ENCODE measurements around the gene SPTLC3.

Gene SPTLC3

GRCh38 chr20:13034115-13034514 is 25.3 kb downstream of the SPTLC3 start:
- DNase-seq: no peak

DNA sequence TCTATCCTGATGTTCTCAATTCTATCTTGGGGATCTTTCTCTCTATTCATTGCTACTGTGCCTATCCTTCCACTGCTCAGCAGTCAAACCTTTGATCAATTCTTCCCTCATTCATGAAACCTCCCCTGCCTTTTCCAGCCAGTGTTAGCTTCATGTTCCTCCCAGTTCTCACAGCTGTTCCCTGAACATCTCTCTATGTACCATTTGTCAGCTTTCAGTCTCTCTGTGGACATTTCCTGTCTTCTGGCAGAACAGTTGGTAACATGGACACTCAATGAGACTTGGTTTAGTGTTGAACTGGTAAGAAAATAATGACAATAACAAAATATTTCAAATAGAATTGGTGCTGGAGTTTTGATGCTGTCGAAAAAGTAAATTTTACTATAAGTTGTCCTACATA is 26.2 kb downstream of the SPTLC3 start:
- DNase-seq: no peak

DNA sequence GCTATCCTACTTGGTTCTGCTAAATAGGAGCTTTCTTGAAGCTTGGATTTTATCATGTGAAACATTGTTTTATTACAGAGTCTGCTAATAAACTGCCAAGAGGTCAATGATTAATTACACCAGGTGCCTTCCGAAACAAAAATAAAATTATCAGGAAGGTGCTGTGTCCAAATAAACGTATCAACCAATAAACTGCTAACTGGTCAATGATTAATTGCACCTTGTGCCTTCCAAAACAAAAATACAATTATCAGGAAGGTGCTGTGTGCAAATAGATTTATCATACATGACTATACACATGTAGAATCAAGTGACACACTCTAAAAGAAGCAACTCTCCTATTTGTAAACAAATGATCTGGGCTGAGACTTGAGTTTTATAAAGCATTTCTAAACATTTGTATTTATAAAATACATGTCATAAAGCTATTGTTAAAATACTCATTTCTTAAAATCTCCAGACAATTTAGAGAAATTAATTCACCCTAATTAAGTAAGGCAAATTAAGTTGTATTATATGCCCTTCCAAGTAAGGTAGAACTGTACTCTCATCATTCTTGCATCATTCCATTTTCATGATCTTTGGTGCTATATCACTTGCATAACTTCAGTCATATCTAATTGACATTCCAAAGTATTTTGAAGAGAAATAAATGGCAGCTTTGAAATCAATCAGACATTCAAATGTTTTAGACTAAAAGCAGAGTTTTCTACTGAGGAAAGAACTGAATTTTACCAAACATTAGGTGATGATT is 26.8 kb downstream of the SPTLC3 start:
- no peak for DNase-seq

DNA sequence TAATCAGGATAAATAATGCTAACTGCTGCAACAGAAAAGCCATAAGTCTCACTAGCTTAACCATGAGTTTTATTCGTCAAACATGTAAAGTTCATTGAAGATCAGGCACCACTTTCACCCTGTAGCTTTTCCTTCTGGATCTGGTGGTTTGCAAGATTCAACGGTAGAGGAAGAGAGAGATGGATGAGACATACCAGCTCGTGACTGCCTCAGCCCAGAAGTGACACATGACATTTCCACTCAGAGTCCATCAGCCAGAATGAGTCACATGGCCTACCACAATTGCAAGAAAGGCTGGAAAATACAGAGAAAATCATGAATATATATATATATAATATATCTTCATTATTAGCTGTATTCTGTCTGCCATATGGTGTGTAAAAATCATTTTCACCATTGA is 29.0 kb downstream of the SPTLC3 start:
- DNase-seq: no peak

DNA sequence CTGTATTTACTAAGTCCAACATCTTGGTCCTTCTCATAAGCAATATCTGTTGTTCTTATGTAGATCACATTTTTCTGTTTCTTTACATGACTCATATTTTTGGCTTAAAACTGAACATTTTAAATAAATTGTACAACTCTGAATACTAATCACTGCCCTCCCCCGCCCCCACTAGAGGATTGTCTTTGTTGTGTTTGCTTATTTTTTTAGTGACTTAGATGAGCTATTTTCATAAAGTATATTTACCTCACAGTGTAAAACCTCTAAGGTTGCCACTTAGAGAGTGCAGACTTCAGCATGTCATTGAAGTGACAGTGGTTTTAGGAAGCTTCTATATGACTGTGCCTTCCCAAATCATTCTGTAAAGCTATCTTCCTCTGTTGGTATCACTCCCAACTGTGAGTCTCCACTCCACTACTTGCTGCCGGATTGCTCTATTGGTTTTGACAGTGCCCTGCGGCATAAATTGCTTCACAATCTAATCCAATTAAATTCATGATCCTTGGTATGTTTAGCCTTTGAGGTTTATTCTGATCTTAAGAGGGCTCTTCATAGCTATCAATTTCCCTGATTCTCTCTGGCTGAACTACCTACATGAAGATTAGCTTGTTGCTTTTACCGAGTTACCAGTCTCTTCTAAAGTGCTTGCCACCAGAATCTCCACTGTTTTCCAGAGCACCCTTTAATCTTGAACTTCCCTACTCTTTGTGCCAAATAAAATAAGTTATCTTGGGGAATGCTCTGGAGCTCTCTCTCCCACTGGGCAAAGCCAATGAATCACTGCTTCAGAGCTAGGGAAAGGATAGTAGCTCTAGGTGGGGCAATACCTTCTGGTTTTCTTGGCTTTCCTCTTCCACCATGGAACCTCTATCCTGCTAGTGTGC is 33.0 kb downstream of the SPTLC3 start:
- no peak for DNase-seq

DNA sequence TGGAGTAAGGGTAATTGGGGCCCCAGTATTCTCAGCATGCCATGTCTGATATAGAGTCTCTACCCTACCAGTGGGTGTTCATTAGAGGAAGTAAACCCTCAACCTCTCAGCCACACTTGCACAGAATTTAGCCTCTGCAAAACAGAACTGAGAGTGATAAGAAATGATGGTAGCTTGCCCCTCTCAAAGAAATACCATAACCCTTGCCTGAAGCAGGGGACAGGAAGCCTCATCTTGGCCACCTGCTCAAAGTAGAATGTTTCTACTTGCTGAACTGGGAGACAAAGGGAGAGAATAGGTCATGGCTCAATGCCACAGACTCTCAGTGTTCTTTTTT is 33.7 kb downstream of the SPTLC3 start:
- no peak for DNase-seq

- no peak for DNase-seq
Observed at GRCh38 chr20:13046409-13046808, 37.6 kb downstream of the SPTLC3 start.

DNA sequence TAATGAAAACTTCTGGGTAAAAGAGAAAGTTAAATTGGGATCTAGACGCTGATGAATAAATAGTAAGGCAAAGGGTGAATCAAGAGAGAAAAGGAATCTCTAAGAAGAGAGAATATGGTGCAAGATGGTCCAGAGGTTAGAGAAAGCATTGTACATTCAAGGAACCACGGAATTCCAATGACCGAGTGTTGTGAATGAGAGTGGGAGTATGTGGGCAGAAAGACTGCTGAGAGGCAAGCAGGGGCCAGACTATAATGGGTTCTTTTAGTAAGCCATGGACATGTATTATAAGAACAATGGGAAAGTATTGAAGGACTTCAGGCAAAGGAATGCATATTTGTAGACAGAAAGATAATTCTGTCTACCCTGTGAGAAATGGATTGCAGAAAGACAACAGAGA is 45.2 kb downstream of the SPTLC3 start:
- no peak for DNase-seq

GRCh38 chr20:13058666-13059389 is 50.1 kb downstream of the SPTLC3 start:
- DNase-seq: no peak

DNA sequence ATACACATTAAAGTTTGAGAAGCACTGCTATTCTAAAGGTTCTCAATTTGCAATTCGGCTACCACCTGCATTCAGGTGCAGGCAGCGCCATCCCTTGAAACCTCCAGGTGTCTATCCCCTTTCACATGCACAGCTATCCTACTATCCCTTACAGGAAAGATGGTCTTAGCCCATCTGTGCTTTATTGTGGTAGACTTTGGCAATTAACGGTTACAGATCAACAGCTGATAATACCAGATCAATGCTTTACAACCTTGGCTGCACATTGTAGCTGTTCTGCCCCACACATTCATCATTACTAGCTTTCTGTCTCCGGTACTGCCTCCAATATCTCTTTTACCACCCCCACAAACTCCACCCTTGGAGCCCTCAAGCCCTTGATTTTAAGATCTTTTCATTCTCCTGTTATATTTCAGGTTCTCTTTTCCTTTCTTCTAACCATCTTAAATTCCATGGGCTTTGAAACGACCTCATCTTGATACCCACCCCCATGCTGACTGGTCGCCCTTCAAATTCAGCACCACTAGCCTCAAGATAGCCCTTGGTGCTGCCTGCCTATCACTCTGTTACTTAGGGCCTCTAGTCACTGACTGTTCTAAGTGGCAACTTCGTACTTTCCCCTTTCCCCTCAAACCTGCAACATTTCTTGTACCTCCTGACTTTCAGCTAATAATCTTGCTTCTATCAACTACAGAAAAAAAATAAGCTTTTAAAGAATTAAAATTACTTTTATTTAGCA is 50.8 kb downstream of the SPTLC3 start:
- no peak for DNase-seq

DNA sequence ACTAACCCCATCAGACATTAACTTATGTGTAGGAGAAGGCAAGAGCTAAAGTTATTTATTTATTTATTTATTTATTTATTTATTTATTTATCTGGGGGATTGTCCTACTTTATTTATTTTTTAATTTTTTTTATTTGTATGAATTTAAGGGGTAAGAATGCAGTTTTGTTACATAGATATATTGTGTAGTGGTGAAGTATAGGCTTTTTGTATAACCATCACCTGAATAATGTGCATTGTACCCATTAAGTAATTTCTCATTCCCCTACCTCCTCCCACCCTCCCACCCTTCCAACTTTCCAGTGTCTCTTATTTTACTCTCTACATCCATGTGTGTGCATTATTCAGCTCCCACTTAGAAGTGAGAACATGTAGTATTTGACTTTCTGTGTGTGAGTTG is 51.6 kb downstream of the SPTLC3 start:
- DNase-seq: no peak

- no peak for DNase-seq
Observed at GRCh38 chr20:13061381-13061780, 52.6 kb downstream of the SPTLC3 start.

DNA sequence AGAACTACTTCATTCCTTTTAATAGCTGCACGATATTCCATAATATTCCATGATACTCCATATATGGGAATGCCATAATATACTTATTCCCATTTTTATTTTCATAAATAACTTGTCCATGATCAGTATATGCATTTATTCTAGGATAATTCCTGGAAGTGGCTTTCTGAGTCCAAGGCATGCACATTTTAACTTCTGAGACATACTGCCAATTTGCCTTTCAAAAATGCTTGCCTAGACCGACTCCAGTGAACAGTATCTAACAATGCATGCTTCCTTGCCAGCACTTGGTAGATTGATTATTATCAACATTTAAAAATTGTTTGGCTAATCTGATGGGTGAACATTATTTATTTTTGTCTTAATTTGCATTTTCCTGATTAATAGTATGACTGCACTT is 54.0 kb downstream of the SPTLC3 start:
- DNase-seq: no peak

DNA sequence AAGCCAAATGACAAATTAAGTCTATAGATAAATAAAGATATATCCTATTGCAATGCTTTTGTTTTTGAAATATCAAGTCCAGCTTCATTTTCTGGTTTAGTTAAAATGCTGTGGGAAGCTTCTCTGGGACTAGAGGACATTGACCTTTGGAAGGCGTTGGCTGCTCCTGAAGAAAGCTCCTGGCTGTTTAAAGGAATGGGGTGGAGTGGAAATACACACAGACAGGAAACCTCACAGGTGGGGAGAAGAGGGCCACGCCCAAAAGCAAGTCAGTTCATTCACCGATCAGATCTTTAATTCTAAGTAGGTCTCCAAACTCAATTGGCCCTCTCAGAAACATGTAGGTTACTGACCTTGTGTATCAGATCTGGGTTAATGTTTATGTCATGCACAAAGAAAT is 59.6 kb downstream of the SPTLC3 start:
- no peak for DNase-seq

DNA sequence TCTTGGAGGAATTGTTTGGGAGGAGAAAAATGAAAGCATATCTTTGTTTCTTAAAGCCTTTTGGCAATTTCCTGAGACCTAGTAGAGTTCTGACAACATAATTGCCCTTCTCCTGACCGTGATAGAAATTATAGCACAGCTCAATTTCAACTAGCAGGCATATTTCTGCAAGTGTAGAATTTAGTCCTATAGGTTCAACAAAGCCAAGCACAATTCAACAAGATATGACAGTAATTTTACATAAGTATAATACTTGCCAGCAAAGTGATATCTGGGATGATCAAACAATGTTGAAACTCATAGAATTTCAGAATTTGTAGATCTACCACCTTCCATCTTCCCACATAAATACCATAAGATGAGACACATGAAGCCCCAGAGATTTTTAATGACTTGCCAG is 73.1 kb downstream of the SPTLC3 start:
- DNase-seq: no peak

DNA sequence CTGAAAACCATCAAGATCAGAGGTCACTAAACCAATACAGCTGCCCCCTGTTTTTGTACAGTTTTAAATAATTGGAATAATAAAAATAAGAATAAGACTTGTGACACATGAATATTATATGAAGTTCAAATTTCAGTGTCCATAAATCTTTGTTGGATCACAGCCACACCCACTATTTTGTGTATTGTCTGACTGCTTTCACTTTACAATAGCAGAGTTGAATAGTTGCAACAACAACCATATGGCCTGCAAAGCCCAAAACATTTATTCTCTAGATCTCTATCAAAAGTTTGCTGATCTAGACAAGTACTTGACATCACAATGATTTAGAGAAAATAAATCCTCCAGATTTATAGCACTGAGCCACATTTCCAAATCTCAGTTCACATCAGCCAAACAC is 73.6 kb downstream of the SPTLC3 start:
- DNase-seq: no peak

GRCh38 chr20:13085275-13085674 is 76.5 kb downstream of the SPTLC3 start:
- no peak for DNase-seq

- DNase-seq: no peak
Observed at GRCh38 chr20:13089950-13090469, 81.2 kb downstream of the SPTLC3 start.

- DNase-seq: no peak
Observed at GRCh38 chr20:13092111-13092510, 83.3 kb downstream of the SPTLC3 start.

GRCh38 chr20:13094976-13095375 is 86.2 kb downstream of the SPTLC3 start:
- no peak for DNase-seq

- no peak for DNase-seq
Observed at GRCh38 chr20:13098720-13099355, 90.1 kb downstream of the SPTLC3 start.

GRCh38 chr20:13099676-13100075 is 90.9 kb downstream of the SPTLC3 start:
- no peak for DNase-seq

All from T-helper 2 cell (primary cell).